ENCODE data around the gene SLC1A2. TPM values are rescaled to one million over a fixed set of nuclear protein-coding genes. Genes with fewer than 3 reads are reported as not detected.

Gene SLC1A2
- total RNA-seq, 4 donors from 2014 or later, result 0.22 to 0.60 (median 0.41) TPM

DNA sequence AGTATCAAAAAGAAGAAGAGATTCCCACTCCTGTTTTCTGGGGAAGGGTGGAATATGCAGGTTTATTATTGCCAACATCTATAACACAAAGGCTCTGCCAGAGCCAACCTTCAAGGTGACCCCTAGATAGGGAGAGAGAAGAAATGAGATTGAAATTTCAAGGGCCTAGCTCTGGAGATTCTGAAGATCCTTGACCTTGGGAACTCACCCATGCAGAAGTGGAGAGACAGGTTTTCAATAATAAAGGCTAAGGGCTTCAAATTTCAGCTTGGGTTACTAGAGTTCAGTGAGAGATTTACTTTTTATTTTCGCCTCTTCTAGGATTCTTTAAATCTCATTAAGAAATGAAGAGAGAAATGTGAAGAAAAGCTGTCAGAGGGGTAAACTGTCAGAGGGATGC, 182.0 kb downstream of the SLC1A2 start:
- DNase-seq (ENCODE audit: low spot score in 2 of 2), result no peak
- TF ChIP-seq, protein P1, sequence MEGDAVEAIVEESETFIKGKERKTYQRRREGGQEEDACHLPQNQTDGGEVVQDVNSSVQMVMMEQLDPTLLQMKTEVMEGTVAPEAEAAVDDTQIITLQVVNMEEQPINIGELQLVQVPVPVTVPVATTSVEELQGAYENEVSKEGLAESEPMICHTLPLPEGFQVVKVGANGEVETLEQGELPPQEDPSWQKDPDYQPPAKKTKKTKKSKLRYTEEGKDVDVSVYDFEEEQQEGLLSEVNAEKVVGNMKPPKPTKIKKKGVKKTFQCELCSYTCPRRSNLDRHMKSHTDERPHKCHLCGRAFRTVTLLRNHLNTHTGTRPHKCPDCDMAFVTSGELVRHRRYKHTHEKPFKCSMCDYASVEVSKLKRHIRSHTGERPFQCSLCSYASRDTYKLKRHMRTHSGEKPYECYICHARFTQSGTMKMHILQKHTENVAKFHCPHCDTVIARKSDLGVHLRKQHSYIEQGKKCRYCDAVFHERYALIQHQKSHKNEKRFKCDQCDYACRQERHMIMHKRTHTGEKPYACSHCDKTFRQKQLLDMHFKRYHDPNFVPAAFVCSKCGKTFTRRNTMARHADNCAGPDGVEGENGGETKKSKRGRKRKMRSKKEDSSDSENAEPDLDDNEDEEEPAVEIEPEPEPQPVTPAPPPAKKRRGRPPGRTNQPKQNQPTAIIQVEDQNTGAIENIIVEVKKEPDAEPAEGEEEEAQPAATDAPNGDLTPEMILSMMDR (IDR thresholded peaks at IDR 0.05), result no peak
- TF ChIP-seq POLR2A (IDR thresholded peaks at IDR 0.05) (no peak), EP300 (IDR thresholded peaks at IDR 0.05) (no peak)
- no peak overlapping the region for H3K27ac ChIP-seq
- H3K4me3 ChIP-seq, result no peak overlapping the region
- no peaks in the 10 kb centered on the region for H3K36me3 ChIP-seq
- WGBS, 2 donors, result 78 to 87% methylated on average over 1 of the region's 1 CpG
- H3K9me3 ChIP-seq, result peaks cover 0 to 4% (median 2%) of the 10 kb centered on the region in 4 donors
- no peaks in the 10 kb centered on the region for H3K27me3 ChIP-seq
- no peaks in the 10 kb centered on the region for H3K4me1 ChIP-seq

DNA sequence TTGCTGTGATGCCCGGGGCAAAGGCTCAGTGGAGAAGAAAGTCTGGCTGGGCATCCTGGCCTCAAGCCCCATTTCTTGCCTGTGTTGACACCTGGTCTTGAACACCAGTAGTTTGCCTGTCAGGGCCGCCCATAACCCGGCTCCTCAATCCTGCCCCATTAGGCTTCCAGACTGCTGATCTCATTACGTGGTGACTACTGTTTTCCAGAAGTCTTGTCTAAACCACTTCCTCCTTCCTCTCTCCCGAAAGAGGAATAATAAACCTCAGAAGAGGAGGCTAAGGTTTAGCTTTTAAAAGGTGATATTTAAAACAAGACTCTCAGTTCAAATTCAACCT, 182.7 kb downstream of the SLC1A2 start:
- peaks cover 0 to 4% (median 2%) of the 10 kb centered on the region in 4 donors for H3K9me3 ChIP-seq
- H3K4me1 ChIP-seq, result no peaks in the 10 kb centered on the region
- H3K4me3 ChIP-seq, result no peak overlapping the region
- no peaks in the 10 kb centered on the region for H3K36me3 ChIP-seq
- DNase-seq (ENCODE audit: low spot score in 2 of 2), result no peak
- WGBS, 2 donors, result 74 to 77% methylated on average over 5 of the region's 5 CpGs
- H3K27ac ChIP-seq, result no peak overlapping the region
- H3K27me3 ChIP-seq, result no peaks in the 10 kb centered on the region
- TF ChIP-seq, protein P1 (IDR thresholded peaks at IDR 0.05), result no peak
- no peak for TF ChIP-seq POLR2A (IDR thresholded peaks at IDR 0.05)
- no peak for TF ChIP-seq EP300 (IDR thresholded peaks at IDR 0.05)

DNA sequence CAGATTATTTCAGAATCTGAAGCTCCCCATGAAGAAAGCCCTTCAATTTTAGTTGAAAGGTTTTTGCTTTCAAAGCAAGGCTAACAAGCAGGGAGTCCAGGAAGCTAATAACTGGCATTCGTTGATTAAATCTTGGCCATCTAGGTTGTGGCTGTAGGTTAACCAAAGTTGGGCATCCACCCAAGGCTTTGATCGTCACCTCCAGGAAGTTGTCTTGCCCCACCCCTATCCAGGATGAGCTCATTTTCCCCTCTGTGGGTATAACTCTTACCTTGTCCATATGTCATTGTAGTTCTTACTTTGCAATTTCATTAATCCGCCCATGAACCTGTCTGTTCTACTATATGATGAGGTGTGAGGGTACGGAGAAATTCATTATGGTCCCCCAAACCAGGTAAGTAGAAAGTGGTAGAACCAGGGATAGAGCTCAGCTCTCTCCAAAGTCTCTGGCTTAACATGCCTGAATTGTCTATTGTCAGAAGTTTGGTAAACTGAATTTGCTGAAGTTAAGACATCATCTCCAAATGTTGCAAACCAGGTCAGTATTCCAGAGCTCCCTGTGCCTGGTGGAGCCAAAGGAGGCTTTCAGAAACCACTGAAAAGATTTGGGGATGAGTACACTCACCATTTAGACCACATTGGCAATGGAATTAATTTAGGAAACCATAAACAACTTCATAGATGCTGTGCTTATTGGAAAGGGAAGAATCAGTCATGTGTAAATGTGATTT, 183.3 kb downstream of the SLC1A2 start:
- Histone ChIP-seq H3K36me3 (peaks cover 0 to 5% (median 0%) of the 10 kb centered on the region in 3 donors), H3K4me1 (no peaks in the 10 kb centered on the region), H3K9me3 (peaks cover 0 to 4% (median 2%) of the 10 kb centered on the region in 4 donors), H3K27me3 (no peaks in the 10 kb centered on the region), H3K4me3 (no peak overlapping the region), H3K27ac (no peak overlapping the region)
- TF ChIP-seq, protein P1 (IDR thresholded peaks at IDR 0.05), result no peak
- TF ChIP-seq EP300 (IDR thresholded peaks at IDR 0.05) (no peak), POLR2A (IDR thresholded peaks at IDR 0.05) (no peak)
- WGBS, 2 donors, result 86 to 88% methylated on average over 4 of the region's 4 CpGs
- no peak for DNase-seq (ENCODE audit: low spot score in 2 of 2)

DNA sequence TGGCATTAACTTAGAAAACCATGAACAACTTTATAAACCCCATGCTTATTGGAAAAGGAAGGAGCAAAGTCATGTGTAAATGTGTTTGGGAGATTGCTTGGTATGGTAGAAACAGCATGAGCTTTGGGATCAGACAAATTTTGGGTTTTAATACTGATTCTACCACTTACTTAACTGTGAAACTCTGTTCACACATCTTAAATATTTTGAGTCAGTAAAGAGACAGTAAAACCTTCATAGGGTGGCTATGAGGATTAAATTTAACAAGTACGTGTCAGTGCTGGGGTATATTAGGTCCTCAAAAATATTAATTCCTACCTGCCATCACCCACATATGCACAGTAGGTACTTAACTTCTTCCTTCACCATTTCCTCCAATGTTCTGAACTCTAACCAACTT, 183.9 kb downstream of the SLC1A2 start:
- Histone ChIP-seq H3K27ac (no peak overlapping the region), H3K27me3 (no peaks in the 10 kb centered on the region), H3K9me3 (peaks cover 0 to 4% (median 2%) of the 10 kb centered on the region in 4 donors), H3K4me3 (no peak overlapping the region), H3K4me1 (no peaks in the 10 kb centered on the region), H3K36me3 (peaks cover 0 to 11% (median 0%) of the 10 kb centered on the region in 3 donors)
- no peak for DNase-seq (ENCODE audit: low spot score in 2 of 2)
- 0 to 38% methylated on average over 1 of the region's 1 CpG for WGBS, 2 donors
- TF ChIP-seq EP300 (IDR thresholded peaks at IDR 0.05) (no peak), POLR2A (IDR thresholded peaks at IDR 0.05) (no peak)
- TF ChIP-seq, protein P1 (IDR thresholded peaks at IDR 0.05), result no peak

DNA sequence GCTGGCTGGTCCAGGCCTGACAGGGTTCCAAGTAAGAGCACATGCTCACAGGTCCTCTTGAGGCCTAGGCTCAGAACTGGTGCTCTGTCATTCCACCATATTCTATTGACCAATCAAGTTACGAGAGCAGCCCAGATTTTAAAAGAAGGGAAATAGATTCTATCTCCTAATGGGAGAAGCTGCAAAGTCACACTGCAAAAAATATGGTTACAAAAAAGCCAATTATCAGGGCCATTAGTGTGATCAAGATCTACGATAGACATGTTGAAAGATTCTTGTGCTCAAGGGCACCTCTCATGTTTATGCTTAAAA, 184.2 kb downstream of the SLC1A2 start:
- no peak for DNase-seq (ENCODE audit: low spot score in 2 of 2)
- H3K4me3 ChIP-seq, result no peak overlapping the region
- peaks cover 0 to 4% (median 2%) of the 10 kb centered on the region in 4 donors for H3K9me3 ChIP-seq
- H3K4me1 ChIP-seq, result no peaks in the 10 kb centered on the region
- H3K27ac ChIP-seq, result no peak overlapping the region
- no peak for TF ChIP-seq POLR2A (IDR thresholded peaks at IDR 0.05)
- TF ChIP-seq EP300 (IDR thresholded peaks at IDR 0.05), result no peak
- WGBS, 2 donors, result 98 to 100% methylated on average over 2 of the region's 2 CpGs
- H3K27me3 ChIP-seq, result no peaks in the 10 kb centered on the region
- peaks cover 0 to 15% (median 0%) of the 10 kb centered on the region in 3 donors for H3K36me3 ChIP-seq
